Measurements from ENCODE around the gene PHLDB2.

Gene PHLDB2

GRCh38 chr3:111831840-111832239 is 27.2 kb upstream of the PHLDB2 start:
- no peak for TF ChIP-seq SIN3A (IDR thresholded peaks at IDR 0.05; ENCODE audit: borderline replicate concordance, insufficient read depth, low read length)
- TF ChIP-seq POLR2AphosphoS5 (IDR thresholded peaks at IDR 0.05; ENCODE audit: low read depth, low read length), result no peak
- no peak for TF ChIP-seq TAF1 (IDR thresholded peaks at IDR 0.05; ENCODE audit: borderline replicate concordance, insufficient read depth, low read length)
- no peak for TF ChIP-seq REST (IDR thresholded peaks at IDR 0.05; ENCODE audit: insufficient read depth in 1 of 2, low read depth in 2 of 2, low read length in 2 of 2)
- TF ChIP-seq FOXP2 (optimal IDR thresholded peaks at IDR 0.05; ENCODE audit: borderline replicate concordance, extremely low read depth, extremely low read length, insufficient read depth), result no peak

- no peak for TF ChIP-seq FOXP2 (optimal IDR thresholded peaks at IDR 0.05; ENCODE audit: borderline replicate concordance, extremely low read depth, extremely low read length, insufficient read depth)
- no peak for TF ChIP-seq POLR2AphosphoS5 (IDR thresholded peaks at IDR 0.05; ENCODE audit: low read depth, low read length)
- TF ChIP-seq TAF1 (IDR thresholded peaks at IDR 0.05; ENCODE audit: borderline replicate concordance, insufficient read depth, low read length), result no peak
- no peak for TF ChIP-seq REST (IDR thresholded peaks at IDR 0.05; ENCODE audit: insufficient read depth in 1 of 2, low read depth in 2 of 2, low read length in 2 of 2)
- TF ChIP-seq SIN3A (IDR thresholded peaks at IDR 0.05; ENCODE audit: borderline replicate concordance, insufficient read depth, low read length), result no peak
Measured at GRCh38 chr3:111837112-111837511, 22.0 kb upstream of the PHLDB2 start.

GRCh38 chr3:111838133-111838532 is 20.9 kb upstream of the PHLDB2 start:
- TF ChIP-seq POLR2AphosphoS5 (IDR thresholded peaks at IDR 0.05; ENCODE audit: low read depth, low read length) (no peak), TAF1 (IDR thresholded peaks at IDR 0.05; ENCODE audit: borderline replicate concordance, insufficient read depth, low read length) (no peak), REST (IDR thresholded peaks at IDR 0.05; ENCODE audit: insufficient read depth in 1 of 2, low read depth in 2 of 2, low read length in 2 of 2) (no peak), SIN3A (IDR thresholded peaks at IDR 0.05; ENCODE audit: borderline replicate concordance, insufficient read depth, low read length) (no peak), FOXP2 (optimal IDR thresholded peaks at IDR 0.05; ENCODE audit: borderline replicate concordance, extremely low read depth, extremely low read length, insufficient read depth) (no peak)

- no peak for TF ChIP-seq POLR2AphosphoS5 (IDR thresholded peaks at IDR 0.05; ENCODE audit: low read depth, low read length)
- no peak for TF ChIP-seq REST (IDR thresholded peaks at IDR 0.05; ENCODE audit: insufficient read depth in 1 of 2, low read depth in 2 of 2, low read length in 2 of 2)
- TF ChIP-seq FOXP2 (optimal IDR thresholded peaks at IDR 0.05; ENCODE audit: borderline replicate concordance, extremely low read depth, extremely low read length, insufficient read depth), result no peak
- TF ChIP-seq SIN3A (IDR thresholded peaks at IDR 0.05; ENCODE audit: borderline replicate concordance, insufficient read depth, low read length), result no peak
- no peak for TF ChIP-seq TAF1 (IDR thresholded peaks at IDR 0.05; ENCODE audit: borderline replicate concordance, insufficient read depth, low read length)
Measured at GRCh38 chr3:111846039-111846438, 13.0 kb upstream of the PHLDB2 start.

- TF ChIP-seq SIN3A (IDR thresholded peaks at IDR 0.05; ENCODE audit: borderline replicate concordance, insufficient read depth, low read length) (no peak), TAF1 (IDR thresholded peaks at IDR 0.05; ENCODE audit: borderline replicate concordance, insufficient read depth, low read length) (no peak), FOXP2 (optimal IDR thresholded peaks at IDR 0.05; ENCODE audit: borderline replicate concordance, extremely low read depth, extremely low read length, insufficient read depth) (no peak), POLR2AphosphoS5 (IDR thresholded peaks at IDR 0.05; ENCODE audit: low read depth, low read length) (no peak), REST (IDR thresholded peaks at IDR 0.05; ENCODE audit: insufficient read depth in 1 of 2, low read depth in 2 of 2, low read length in 2 of 2) (no peak)
Measured at GRCh38 chr3:111846717-111847116, 12.3 kb upstream of the PHLDB2 start.
